T-cell (primary cell): ENCODE measurements around the gene FBXO2. TPM values are rescaled to one million over a fixed set of nuclear protein-coding genes. Genes with fewer than 3 reads are reported as not detected.

ENCODE experiments used
- ATAC-seq, 4 experiments: fragments of 200-7000 bp in 3 of 4; fragments of 150-1000 bp in 1 of 4; cut with Tn5 transposase; replicated peaks in 1 of 4; 1 replicate in 3 of 4; 2 replicates in 1 of 4; pipeline ENCODE4 v1.10.0; 2021; ENCODE audit warnings: moderate library complexity in 3 of 4, mild to moderate bottlenecking in 2 of 4, moderate number of reproducible peaks in 1 of 4
- CTCF ChIA-PET, 2 donors: fragments of 300-600 bp; sonication (Branson Sonifier 250); formaldehyde crosslinking; loops; one replicate each; lab custom pipeline; 2022; ENCODE audit warnings: antibody characterized with exemption in 2 of 2; lab: Charles Lee
- POLR2A ChIA-PET, 2 donors: fragments of 300-600 bp; sonication (Branson Sonifier 250); formaldehyde crosslinking; loops; one replicate each; lab custom pipeline; 2022; ENCODE audit warnings: antibody characterized with exemption in 2 of 2; lab: Charles Lee
- DNase-seq, 35 experiments: peaks; one replicate each; pipeline versions ENCODE4 v3.0.0 to v3.0.0-alpha.2; 2013 to 2023
- H3K27ac ChIP-seq: one replicate; pipeline ENCODE4 v1.5.1; 2013; ENCODE audit warnings: low read length
- H3K27me3 ChIP-seq, 2 experiments: replicated peaks in 1 of 2; 1 replicate in 1 of 2; 2 replicates in 1 of 2; pipeline versions ENCODE4 v1.6.1 to v1.7.0; 2013; ENCODE audit warnings: low read length in 1 of 2, mixed read lengths in 1 of 2; ENCODE audit not compliant: control insufficient read depth in 2 of 2, insufficient read depth in 2 of 2; ENCODE audit errors: extremely low read depth in 1 of 2
- H3K36me3 ChIP-seq, 2 donors: 1 replicate in 1 of 2; 2 replicates in 1 of 2; pipeline versions ENCODE4 v1.6.1 to v1.7.0; 2013; ENCODE audit warnings: low read length in 1 of 2; ENCODE audit not compliant: control insufficient read depth in 2 of 2, insufficient read depth in 1 of 2; ENCODE audit errors: extremely low read depth in 1 of 2
- H3K4me1 ChIP-seq, 2 experiments: 1 replicate in 1 of 2; 2 replicates in 1 of 2; pipeline versions ENCODE4 v1.6.1 to v1.7.0; 2013; ENCODE audit warnings: low read length in 2 of 2, mixed read lengths in 1 of 2; ENCODE audit not compliant: insufficient read depth in 2 of 2, control insufficient read depth in 1 of 2; ENCODE audit errors: extremely low read depth in 1 of 2
- H3K4me3 ChIP-seq, 2 donors: 1 replicate in 1 of 2; 2 replicates in 1 of 2; pipeline versions ENCODE4 v1.5.1 to v1.7.0; 2013; ENCODE audit warnings: mild to moderate bottlenecking in 2 of 2, low read length in 1 of 2, moderate library complexity in 1 of 2; ENCODE audit not compliant: control insufficient read depth in 1 of 2; ENCODE audit errors: extremely low read depth in 1 of 2
- H3K9me3 ChIP-seq: 2 replicates; pipeline ENCODE4 v1.7.0; 2013
- H3K27ac Mint-ChIP-seq, 2 donors: one replicate each; pipeline ENCODE4 v1.8.0; 2020 to 2021; ENCODE audit warnings: mild to moderate bottlenecking in 2 of 2, mixed read lengths in 2 of 2
- H3K27me3 Mint-ChIP-seq, 2 donors: one replicate each; pipeline ENCODE4 v1.8.0; 2021 to 2022; ENCODE audit warnings: mixed read lengths in 2 of 2
- H3K36me3 Mint-ChIP-seq: one replicate; pipeline ENCODE4 v1.8.0; 2021; ENCODE audit warnings: mixed read lengths
- H3K4me1 Mint-ChIP-seq, 3 donors: one replicate each; pipeline ENCODE4 v1.8.0; 2020 to 2022; ENCODE audit warnings: mixed read lengths in 3 of 3, mild to moderate bottlenecking in 1 of 3
- H3K4me3 Mint-ChIP-seq, 3 donors: one replicate each; pipeline ENCODE4 v1.8.0; 2020 to 2022; ENCODE audit warnings: mild to moderate bottlenecking in 3 of 3, mixed read lengths in 3 of 3, moderate library complexity in 3 of 3
- H3K9me3 Mint-ChIP-seq, 3 donors: one replicate each; pipeline ENCODE4 v1.8.0; 2020 to 2022; ENCODE audit warnings: mixed read lengths in 3 of 3
- WGBS: methylation state at CpG from one replicate; pipeline ENCODE4 v1.1.5; 2013; ENCODE audit warnings: missing lambda C conversion rate; ENCODE audit not compliant: insufficient coverage; 5-methylcytosine and 5-hydroxymethylcytosine counted together
- total RNA-seq, 35 experiments: library from RNA in 6 of 35; stranded (reverse) in 6 of 35; fragments of 120-200 nt in 1 of 35; gene quantifications; one replicate each; pipeline versions ENCODE4 v1.2.1 to v1.2.4 and lab custom pipeline; 2013 to 2026

Gene FBXO2
- total RNA-seq, 5 donors from 2014 or later (not counting 1 experiment from before 2014, with no cell fraction given), result 4.7 to 8.4 (median 6.3) TPM

DNA sequence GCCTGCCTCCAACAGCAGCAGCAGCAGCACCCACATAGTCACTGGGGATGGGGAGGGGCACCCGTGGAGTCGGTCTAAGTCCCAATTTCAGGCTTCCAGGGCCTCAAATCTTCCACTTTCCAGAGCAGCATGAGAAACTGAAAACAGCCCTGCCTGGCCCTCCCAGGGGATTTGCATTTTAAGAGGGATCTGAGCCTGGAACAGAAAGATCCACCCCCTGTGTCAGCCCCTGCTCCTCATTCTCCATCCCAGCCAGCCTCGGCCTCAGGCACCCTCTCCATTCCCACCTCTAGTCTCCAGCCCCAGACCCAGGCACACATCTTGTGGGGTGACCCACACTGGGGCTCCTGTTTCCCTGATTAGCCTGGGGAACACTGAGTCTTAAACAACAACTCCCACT lies 51.8 kb downstream of the FBXO2 start:
- Mint-ChIP-seq H3K4me1 (no peaks in the 10 kb centered on the region), H3K4me3 (no peak overlapping the region), H3K9me3 (no peaks in the 10 kb centered on the region), H3K27ac (no peak overlapping the region), H3K36me3 (no peaks in the 10 kb centered on the region), H3K27me3 (peaks cover 7 to 14% of the 10 kb centered on the region in 2 donors)
- no peak overlapping the region for H3K4me3 ChIP-seq
- 60% methylated on average over 1 of the region's 3 CpGs for WGBS
- ChIA-PET POLR2A (no interaction called here), CTCF (no interaction called here)
- H3K4me1 ChIP-seq, result no peaks in the 10 kb centered on the region
- no peaks in the 10 kb centered on the region for H3K9me3 ChIP-seq
- DNase-seq (no peak), ATAC-seq (no peak)
- no peak overlapping the region for H3K27ac ChIP-seq
- H3K36me3 ChIP-seq, result no peaks in the 10 kb centered on the region
- H3K27me3 ChIP-seq, result peaks cover 0 to 53% of the 10 kb centered on the region in 2 experiments

DNA sequence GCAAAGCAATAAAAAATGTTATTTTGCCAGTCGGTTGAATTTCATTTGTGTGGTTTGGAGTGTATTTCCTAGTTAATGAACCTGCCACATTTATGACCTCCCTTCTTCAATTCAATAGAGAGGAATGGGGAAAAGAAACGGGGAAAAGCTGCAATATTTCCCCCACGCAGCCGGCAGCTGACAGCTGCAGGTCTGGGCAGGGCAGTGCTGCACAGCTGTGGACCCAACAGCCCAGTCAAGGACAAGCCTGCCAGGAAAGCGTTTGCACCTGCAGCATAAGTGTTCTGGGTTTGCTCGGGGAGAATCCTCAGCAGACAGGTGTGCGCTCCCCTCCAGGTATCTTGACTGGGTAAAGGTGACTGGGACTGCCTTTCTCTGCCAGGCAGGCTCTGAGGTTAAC lies 53.4 kb downstream of the FBXO2 start:
- H3K9me3 Mint-ChIP-seq, result no peaks in the 10 kb centered on the region
- H3K27ac Mint-ChIP-seq, result no peak overlapping the region
- ATAC-seq, result no peak
- WGBS, result 90% methylated on average over 5 of the region's 7 CpGs
- POLR2A ChIA-PET, result no interaction called here
- H3K4me3 Mint-ChIP-seq, result no peak overlapping the region
- Histone ChIP-seq H3K36me3 (no peaks in the 10 kb centered on the region), H3K4me1 (no peaks in the 10 kb centered on the region), H3K27ac (no peak overlapping the region), H3K9me3 (no peaks in the 10 kb centered on the region), H3K27me3 (peaks cover 0 to 58% of the 10 kb centered on the region in 2 experiments), H3K4me3 (no peak overlapping the region)
- H3K4me1 Mint-ChIP-seq, result no peaks in the 10 kb centered on the region
- peaks cover 17 to 22% of the 10 kb centered on the region in 2 donors for H3K27me3 Mint-ChIP-seq
- H3K36me3 Mint-ChIP-seq, result no peaks in the 10 kb centered on the region
- CTCF ChIA-PET, result no interaction called here
- DNase-seq, result no peak

DNA sequence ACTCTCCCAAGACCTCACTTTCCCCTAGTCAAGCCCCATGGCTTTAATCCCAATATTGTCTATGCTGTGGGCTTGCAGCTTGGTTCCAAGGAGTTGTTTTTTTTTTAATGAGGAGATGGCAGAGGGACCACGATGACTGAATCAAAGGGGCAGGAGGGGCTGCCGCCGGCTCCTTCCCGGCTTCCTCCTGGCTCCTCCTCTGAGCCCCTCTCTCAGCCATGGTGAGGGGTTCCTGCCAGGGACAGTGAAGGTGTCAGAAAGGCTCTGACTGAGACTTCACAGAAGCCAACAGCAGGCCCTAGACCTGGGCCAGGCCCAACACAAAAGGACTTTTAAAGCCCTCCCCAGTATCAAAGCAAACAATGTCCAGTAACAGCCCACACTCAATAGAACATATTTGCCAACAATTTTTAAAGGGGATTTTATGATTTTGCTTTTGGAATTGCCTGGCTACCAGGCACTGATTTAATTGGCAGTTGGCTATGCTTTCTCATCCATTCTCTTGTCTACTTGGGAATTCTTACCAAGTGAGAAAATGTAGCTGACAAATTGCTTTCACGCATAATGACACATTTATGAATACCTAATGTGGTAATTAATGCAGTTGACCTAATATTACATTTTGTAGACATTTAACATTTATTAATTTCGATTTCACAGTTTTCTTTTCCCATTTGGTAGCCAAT lies 54.2 kb downstream of the FBXO2 start:
- H3K4me3 Mint-ChIP-seq, result no peak overlapping the region
- ChIA-PET CTCF (no interaction called here), POLR2A (no interaction called here)
- no peaks in the 10 kb centered on the region for H3K4me1 Mint-ChIP-seq
- H3K27ac Mint-ChIP-seq, result no peak overlapping the region
- Histone ChIP-seq H3K27me3 (peaks cover 0 to 62% of the 10 kb centered on the region in 2 experiments), H3K9me3 (no peaks in the 10 kb centered on the region), H3K4me3 (no peak overlapping the region), H3K27ac (no peak overlapping the region), H3K4me1 (no peaks in the 10 kb centered on the region), H3K36me3 (no peaks in the 10 kb centered on the region)
- no peaks in the 10 kb centered on the region for H3K9me3 Mint-ChIP-seq
- H3K27me3 Mint-ChIP-seq, result peaks cover 21 to 27% of the 10 kb centered on the region in 2 donors
- DNase-seq (no peak), ATAC-seq (no peak)
- H3K36me3 Mint-ChIP-seq, result no peaks in the 10 kb centered on the region
- 100% methylated on average over 1 of the region's 6 CpGs for WGBS

DNA sequence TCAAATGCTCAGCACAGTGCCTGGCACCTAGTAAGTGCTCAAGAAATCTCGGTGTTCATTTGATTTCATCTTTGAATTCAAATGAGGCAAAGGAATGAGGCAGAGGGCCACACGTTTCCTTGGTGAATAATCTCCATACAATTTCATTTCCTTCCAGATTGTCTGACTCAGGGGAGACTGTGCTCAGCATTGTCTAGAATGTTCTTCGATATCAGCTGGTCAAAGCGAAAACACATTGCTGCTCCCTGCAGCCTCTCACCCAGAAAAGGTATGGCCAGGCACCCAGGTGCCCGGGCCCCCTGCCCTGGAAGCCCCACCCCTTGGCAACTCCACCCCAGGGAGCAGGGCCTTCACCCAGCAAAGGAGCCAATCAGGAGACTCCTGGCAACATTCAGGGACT lies 55.8 kb downstream of the FBXO2 start:
- ChIA-PET CTCF (no interaction called here), POLR2A (no interaction called here)
- no peak overlapping the region for H3K4me3 ChIP-seq
- H3K4me1 Mint-ChIP-seq, result no peaks in the 10 kb centered on the region
- H3K27ac ChIP-seq, result no peak overlapping the region
- ATAC-seq (no peak), DNase-seq (no peak)
- no peaks in the 10 kb centered on the region for H3K9me3 ChIP-seq
- H3K27me3 ChIP-seq, result peaks cover 0 to 74% of the 10 kb centered on the region in 2 experiments
- peaks cover 27 to 34% of the 10 kb centered on the region in 2 donors for H3K27me3 Mint-ChIP-seq
- H3K36me3 Mint-ChIP-seq, result no peaks in the 10 kb centered on the region
- no peaks in the 10 kb centered on the region for H3K9me3 Mint-ChIP-seq
- no peaks in the 10 kb centered on the region for H3K4me1 ChIP-seq
- no peaks in the 10 kb centered on the region for H3K36me3 ChIP-seq
- no peak overlapping the region for H3K27ac Mint-ChIP-seq
- 79% methylated on average over 2 of the region's 5 CpGs for WGBS
- H3K4me3 Mint-ChIP-seq, result no peak overlapping the region

Other genes with a start within 250 kb of the FBXO2 start
- gene DISP3, start 175.3 kb downstream of the FBXO2 start, total RNA-seq, result 1 to 10 TPM in 2 of 5 donors, under 1 TPM in 3; 0.42 to 2.0 (median 0.95) TPM
- 10 to 100 TPM; 46.7 to 64.5 (median 54.3) TPM for gene FBXO44, start 448 bp upstream of the FBXO2 start, total RNA-seq
- 1 to 10 TPM; 2.6 to 7.8 (median 6.0) TPM for gene FBXO6, start 9.8 kb upstream of the FBXO2 start, total RNA-seq
- 10 to 100 TPM; 22.4 to 28.5 (median 24.0) TPM for gene MAD2L2, start 26.7 kb upstream of the FBXO2 start, total RNA-seq
- gene DRAXIN, start 37.3 kb upstream of the FBXO2 start, total RNA-seq, result 1 to 10 TPM in 1 of 5 donors, under 1 TPM in 4; 0.18 to 2.0 (median 0.23) TPM
- 10 to 100 TPM; 15.8 to 30.4 (median 19.5) TPM for gene AGTRAP, start 81.7 kb upstream of the FBXO2 start, total RNA-seq
- not detected for gene C1orf167, start 107.8 kb upstream of the FBXO2 start, total RNA-seq
- gene MTHFR, start 151.5 kb upstream of the FBXO2 start, total RNA-seq, result 10 to 100 TPM; 40.2 to 62.2 (median 48.2) TPM
- 10 to 100 TPM; 17.3 to 23.0 (median 21.3) TPM for gene CLCN6, start 151.8 kb upstream of the FBXO2 start, total RNA-seq
- gene NPPA, start 193.4 kb upstream of the FBXO2 start, total RNA-seq, result not detected
- gene NPPB, start 204.5 kb upstream of the FBXO2 start, total RNA-seq, result not detected